Stimulated activated CD8-positive, alpha-beta memory T cell treated with anti-CD3 and anti-CD28 coated beads, Interleukin-4, amount 100 ng/mL, for 1 hour (primary cell): ENCODE results near the gene KLHL17.
"Not testable (repeated sequence)": the region's sequence is repeated elsewhere in the genome, so short reads cannot be mapped to it uniquely, and the experiment has no call there.

Experiments used
- DNase-seq, 2 donors: peaks; one replicate each; pipeline ENCODE4 v3.0.0-alpha.2; 2020; ENCODE audit warnings: low read depth in 2 of 2, low spot score in 1 of 2

Gene KLHL17

GRCh38 chr1:935751-936231 is 24.6 kb upstream of the KLHL17 start:
- no peak for DNase-seq

GRCh38 chr1:936348-937264 is 23.8 kb upstream of the KLHL17 start:
- DNase-seq: no peak

- no peak for DNase-seq
These were observed 22.9 kb upstream of the KLHL17 start for GRCh38 chr1:937521-937920.

GRCh38 chr1:938088-938683 is 22.2 kb upstream of the KLHL17 start:
- no peak for DNase-seq

- no peak for DNase-seq
These were observed 21.5 kb upstream of the KLHL17 start for GRCh38 chr1:938711-939489.

GRCh38 chr1:939511-940106 is 20.8 kb upstream of the KLHL17 start:
- DNase-seq: no peak

DNA sequence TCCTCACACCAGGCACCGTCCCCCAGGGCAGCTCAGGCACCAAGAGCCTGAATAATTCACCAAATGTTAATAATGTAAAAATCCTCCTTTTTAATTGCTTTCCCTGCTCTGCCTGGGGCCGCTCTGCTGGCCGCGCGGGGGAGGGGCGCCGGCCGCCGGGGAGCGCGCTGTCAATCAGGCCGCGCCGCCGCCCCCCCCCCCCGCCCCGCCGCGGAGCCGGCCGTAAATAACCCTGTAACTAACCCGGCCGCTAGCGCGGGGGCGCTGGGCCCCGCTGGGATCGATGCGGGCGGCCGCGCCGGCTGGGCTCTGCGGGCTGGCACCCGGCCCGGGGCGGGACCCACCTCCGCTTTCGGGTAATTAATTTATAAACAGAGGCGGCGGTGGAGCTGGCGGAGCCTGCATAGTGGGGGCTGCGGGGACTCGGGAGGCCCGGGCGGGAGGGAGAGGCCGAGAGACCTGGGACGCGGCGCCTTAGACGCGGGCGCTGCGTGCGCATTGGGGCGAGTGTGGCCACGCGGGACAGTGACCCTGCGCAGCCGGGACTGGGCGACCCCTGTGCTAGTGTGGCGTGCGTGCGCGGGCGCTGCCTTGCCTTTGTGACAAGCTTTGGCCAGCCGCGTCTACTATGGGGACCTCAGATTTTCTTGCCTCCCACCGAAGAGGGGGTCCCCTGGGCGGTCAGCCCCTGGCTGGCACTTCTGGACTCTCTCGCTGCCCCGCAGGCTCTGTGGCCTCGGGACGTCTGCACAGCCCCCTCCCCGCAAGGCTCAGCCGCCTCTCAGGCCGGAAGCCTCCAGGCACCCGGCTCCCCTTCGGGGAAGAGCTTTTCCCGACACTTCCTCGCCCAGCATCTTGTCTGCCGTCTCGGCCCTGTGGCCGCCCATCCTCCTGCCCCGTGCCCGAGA is 20.0 kb upstream of the KLHL17 start:
- DNase-seq: no peak

DNA sequence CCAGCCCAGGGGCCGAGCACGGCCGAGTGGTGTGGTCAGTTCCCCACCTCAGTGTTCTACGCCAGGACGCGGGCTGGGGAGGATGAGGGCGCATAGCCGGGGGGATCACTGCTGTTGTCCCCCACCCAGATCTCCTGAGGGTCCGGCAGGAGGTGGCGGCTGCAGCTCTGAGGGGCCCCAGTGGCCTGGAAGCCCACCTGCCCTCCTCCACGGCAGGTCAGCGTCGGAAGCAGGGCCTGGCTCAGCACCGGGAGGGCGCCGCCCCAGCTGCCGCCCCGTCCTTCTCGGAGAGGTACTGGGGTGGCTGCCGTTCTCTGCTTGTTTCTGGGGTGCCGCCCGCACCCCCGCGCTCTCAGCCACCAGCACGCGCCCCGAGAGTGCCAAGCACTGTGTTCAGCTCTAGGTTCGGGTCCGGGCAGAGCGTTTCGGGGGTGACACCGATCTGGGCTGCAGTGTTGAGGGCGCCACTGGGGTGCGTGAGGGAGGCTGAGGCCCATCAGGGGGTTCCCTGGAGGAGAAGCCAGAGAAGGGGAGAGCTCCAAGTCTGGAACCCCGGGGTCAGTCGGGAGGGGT is 19.3 kb upstream of the KLHL17 start:
- no peak for DNase-seq

DNA sequence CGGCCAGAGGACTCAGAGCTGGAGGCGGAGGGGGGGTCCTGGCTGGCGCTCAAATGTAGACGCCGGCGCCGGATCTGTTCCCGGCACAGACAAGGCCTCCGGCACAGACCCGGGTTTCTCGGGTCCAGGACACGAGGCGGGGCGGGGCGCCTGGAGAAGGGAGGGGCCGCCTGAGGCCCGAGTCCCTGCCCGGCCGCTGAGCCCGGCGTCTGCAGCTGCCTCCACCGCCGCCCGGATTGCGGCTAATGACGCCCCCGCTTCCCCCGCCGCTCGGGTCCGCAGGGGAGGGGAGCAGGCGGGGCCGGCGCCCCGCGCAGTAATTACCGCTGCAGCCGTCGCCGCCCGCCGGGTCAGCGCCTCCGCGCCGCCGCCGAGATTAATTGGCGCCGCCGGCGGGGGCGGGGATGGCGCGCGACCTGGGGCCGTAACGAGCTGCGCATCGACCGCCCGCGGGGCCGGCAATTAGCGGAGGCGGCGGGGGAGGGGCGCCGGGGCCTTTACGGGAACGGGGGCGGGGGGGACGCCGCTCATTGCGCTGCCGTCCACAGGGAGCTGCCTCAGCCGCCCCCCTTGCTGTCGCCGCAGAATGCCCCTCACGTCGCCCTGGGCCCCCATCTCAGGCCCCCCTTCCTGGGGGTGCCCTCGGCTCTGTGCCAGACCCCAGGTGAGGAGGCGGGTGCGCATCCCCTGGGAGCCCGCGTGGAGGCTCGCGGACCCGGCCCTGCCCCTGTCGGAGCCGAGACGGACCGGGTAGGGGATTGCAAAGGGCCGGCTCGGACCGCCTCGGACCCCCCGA is 18.6 kb upstream of the KLHL17 start:
- DNase-seq: no peak

GRCh38 chr1:942411-942821 is 18.0 kb upstream of the KLHL17 start:
- DNase-seq: no peak

DNA sequence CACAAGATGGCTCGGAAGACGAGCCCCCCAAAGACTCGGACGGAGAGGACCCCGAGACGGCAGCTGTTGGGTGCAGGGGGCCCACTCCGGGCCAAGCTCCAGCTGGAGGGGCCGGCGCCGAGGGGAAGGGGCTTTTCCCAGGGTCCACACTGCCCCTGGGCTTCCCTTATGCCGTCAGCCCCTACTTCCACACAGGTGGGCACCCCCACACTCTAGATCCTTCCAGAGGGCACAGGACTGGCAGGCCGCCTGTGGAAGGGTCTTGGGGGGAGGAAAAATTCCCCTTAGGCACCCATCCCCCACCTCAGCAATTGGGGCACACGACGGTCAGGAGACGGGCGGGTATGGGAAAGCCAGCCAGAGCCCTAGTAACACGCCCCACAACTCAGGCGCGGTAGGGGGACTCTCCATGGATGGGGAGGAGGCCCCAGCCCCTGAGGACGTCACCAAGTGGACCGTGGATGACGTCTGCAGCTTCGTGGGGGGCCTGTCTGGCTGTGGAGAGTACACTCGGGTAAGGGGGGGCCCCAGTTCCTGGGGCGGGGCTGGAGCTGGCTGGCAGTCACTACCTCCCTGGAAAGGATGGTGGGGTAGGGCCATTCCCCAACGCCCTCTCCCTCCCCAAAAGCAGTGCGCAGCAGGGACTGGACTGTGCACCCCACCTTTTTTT is 17.4 kb upstream of the KLHL17 start:
- DNase-seq: no peak

DNA sequence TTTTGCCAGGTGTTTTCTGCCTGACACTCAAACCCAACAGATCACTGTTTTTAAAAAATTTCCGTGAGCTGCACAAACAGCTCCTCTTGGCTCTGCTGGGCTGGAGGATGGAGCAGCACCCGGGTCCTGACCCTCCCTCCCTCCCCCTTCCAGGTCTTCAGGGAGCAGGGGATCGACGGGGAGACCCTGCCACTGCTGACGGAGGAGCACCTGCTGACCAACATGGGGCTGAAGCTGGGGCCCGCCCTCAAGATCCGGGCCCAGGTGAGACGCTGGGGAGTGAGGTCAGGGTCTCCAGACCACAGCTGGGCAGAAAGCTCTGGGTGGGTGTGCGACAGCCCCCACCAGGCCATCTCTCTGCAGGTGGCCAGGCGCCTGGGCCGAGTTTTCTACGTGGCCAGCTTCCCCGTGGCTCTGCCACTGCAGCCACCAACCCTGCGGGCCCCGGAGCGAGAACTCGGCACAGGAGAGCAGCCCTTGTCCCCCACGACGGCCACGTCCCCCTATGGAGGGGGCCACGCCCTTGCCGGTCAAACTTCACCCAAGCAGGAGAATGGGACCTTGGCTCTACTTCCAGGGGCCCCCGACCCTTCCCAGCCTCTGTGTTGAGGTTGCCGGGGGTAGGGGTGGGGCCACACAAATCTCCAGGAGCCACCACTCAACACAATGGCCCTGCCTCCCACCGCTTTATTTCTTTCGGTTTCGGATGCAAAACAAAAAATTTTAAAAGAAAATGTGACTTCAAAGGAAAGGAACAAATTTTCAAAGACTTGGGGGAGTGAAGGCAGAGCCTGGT is 16.6 kb upstream of the KLHL17 start:
- no peak for DNase-seq

- DNase-seq: no peak
These were observed 15.8 kb upstream of the KLHL17 start for GRCh38 chr1:944341-945325.

- DNase-seq: no peak
These were observed 14.5 kb upstream of the KLHL17 start for GRCh38 chr1:945688-946556.

GRCh38 chr1:946811-947210 is 13.6 kb upstream of the KLHL17 start:
- not testable (repeated sequence) for DNase-seq

- DNase-seq: no peak
These were observed 12.4 kb upstream of the KLHL17 start for GRCh38 chr1:947958-948357.
